NCI-H345 (cell line): ENCODE results near the gene BCL11B.

ENCODE experiments used
- DNase-seq: peaks from one replicate; lab custom pipeline; 2025; lab: John Stamatoyannopoulos, UW

BCL11B gene

DNA sequence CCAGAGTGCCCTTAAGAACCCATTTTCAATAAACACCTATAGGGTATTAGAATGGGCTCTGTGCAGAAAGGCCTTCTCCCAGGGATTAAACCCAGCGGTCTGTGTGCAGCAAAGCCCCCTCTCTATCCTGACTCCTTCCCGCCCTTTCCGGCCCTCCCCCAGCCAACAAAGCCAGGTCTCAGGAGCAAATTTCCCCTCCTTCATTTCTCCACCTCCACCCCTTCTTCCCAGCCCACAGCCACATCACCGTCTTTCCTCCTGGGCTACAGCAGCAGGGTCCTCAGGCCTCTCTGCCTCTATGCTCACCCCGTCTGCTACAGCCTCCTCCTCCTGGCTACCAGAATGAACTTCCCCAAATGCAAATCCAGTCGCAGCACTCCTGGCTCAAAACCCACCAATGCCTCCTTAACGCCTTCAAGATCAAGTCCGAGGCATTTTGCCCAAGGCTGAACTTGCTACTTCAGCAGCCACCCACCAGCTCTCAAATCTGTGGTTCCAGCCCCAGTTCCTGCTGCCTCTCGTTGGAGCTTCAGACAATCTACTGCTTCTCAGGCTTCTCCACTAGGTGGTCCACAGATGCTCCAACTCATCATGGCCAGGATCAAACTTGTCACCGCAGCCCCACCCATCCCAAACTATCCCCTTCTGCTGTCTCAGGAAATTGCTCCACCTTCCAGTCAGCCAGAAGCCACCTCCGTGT lies 134.8 kb downstream of the BCL11B start:
- no peak for DNase-seq

DNA sequence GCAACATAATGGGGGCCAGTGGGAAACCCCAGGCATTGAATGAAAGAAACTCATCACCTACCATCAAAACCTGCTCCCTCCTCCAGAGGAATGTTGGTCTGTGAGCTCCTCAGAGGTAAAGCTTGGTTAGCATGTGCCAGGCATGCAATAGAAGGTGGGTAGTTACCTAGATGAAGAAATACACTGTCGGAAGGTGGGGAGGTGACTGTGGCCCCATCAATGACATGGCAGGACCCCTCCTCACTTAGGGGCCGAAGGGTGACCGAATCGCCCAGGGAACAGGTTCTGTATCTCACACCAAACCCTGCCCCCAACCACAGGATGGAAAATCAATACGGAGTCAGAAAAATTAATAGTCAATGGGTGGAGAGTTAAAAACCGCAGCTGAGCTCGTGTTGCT lies 135.6 kb downstream of the BCL11B start:
- DNase-seq = no peak

DNA sequence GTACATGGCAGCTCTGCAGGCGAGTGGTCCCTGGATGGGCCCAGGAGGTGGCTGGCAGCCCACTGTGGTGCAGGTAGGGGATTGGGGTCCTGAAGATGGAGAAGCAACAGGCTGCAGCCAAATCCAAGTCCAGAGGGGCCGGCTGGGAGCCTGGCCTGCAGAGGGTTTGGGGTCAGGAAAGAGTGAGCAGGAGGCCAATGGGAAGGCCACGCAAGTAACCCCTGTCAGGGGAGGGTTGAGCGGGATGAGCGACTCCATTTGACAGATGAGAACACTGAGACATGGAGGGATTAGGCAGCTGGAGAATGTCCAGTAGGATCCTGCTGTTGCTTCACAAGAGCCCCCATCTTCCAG lies 136.0 kb downstream of the BCL11B start:
- DNase-seq = no peak

DNA sequence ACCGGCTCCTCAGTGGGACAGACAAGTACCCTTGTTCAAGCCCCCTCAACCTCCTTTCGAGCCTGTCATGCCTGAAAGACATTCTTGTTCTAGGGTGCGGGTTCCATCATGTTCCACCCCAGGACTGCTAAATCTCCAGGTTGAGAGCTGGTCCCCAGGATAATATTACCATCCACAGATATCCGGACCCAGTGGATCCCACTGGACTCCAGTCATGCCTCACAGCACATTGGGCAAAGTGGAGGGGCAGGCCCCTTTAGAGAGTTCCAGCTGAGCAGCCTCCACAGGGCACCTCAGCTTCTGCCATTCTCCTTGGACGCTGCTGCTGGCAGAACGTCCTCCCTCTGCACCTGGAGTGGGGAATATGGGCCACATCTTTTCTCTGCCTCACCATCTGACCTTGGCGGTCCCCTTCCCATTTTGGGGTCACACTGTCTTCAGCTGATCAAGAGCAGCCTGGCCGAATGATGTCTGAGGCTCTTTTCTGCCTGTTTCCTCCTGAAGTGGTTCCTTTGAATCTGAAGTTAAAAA lies 137.4 kb downstream of the BCL11B start:
- DNase-seq = no peak

DNA sequence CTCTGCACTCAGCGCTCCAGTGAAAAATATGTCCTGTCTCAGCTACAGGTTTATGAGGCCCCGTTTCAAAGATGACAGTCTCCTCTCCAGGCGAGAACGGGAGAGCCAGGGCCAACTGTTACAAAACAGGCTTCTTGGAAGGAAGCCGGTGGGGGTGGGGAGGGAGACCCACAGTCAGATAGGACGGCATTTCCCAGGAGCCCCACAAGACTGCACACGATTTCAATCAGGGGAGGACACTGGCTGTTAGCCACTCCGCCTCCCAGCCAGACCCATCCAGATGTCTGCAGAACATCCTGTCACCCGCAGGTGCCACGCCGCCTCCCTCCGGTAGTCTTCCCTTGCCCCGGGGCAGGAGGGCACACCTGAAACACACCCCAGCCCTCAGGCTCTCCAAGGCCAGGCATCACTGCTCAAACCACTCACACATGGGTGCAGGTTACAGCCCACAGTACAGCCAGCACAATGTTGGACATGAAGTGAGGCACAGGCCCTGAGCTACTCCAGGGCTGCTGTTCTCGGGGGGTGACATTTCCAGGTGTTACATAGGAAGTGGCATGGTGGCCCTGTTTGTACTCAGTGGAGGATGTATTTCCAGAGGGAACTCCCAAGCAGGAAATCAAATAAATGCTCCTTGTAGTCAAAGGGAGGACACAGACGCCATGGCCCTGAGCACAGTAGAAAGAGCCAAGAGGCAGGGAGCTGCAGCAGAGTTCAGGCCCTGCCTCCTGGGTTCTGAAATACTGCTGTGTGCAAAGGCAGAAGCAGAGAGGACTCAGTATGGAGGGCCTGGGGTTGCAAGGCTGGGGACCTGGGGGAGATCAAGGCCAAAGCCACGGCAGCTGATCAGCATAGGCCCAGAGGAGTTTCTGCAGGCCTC lies 138.1 kb downstream of the BCL11B start:
- no peak for DNase-seq

DNA sequence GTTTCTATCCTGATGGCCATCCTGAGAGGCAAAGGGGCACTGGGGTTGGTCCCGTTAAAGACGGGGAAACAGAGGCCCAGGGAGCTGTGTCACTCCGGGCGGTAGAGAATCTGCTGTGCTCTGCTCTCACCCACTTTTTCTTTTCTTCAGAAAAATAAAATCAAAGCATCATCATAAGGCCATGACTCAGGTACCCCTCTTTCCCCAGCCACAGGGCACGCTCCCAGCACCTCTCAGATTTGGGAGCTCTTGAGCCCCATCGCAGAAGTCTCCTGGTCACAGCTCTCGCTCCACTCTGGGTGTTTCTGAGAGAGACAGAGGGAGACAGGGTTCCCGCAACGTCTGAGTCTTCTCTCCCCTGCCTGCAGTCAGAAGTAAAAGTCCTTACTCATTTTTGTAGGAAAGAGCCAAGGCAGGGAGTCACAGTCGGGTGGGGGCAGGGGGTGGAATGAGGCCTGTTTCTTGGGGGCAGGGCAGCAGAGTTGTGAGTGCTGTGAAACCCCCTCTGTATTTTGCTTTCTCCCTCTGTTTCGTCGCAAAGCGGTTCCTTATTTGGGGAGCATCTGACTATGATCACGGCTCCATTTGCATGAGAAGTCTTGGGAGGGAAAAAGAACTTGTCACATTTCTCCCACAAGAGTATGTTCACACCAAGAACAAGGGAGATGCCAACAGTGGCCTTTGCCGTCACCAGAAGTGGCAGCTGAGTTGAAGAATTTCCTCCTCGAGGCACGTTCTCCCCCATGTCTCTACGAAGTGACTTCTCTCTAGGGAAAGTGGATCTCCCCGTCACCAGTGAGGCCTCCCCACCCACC lies 139.0 kb downstream of the BCL11B start:
- no peak for DNase-seq

DNA sequence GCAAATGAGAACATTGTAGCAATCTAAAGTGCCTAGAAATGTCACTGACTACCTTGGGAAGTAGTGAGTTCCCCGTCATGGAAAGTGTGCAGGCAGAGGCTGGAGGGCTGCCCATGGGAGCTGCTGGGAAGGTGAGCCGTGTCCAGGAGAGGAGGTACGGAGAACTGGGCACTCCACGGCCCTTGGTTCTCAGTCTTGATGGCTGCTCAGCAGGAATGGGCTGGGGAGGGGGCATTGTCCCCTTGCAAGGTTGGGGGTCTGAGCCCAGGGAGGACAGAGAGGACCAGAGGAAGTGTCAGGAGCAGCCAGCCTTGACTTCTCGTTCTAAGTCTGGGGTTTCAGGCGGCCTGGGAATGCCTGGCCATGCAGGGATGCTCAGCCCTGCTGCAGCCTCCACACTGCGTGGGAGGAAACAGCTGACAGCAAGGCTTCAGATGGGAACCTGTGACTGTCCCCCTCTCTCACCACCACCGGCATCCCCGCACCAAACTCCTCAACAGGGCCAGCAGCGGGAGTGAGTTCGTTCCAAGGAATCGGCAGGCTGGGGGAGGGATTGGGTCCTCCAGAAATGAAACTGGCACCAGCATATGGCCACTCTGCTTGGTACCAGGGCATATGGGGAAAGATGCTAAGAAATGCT lies 140.2 kb downstream of the BCL11B start:
- no peak for DNase-seq

DNA sequence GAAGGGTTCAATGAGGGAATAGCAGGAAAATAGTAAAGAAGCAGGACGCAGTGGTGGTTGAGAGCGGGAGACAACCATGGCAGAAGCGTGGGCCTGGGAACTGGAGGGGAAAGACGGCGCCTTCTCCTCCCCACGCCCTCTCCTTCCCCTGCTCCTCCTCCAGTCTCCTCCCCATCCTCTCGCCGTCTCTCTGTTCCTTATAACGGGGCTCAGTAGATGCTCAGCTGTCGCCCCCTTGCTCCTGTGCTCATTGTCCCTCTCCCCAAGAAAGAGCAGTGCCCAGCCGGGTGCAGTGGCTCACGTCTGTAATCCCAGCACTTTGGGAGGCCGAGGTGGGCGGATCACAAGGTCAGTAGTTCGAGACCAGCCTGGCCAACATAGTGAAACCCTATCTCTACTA lies 142.0 kb downstream of the BCL11B start:
- DNase-seq = no peak

DNA sequence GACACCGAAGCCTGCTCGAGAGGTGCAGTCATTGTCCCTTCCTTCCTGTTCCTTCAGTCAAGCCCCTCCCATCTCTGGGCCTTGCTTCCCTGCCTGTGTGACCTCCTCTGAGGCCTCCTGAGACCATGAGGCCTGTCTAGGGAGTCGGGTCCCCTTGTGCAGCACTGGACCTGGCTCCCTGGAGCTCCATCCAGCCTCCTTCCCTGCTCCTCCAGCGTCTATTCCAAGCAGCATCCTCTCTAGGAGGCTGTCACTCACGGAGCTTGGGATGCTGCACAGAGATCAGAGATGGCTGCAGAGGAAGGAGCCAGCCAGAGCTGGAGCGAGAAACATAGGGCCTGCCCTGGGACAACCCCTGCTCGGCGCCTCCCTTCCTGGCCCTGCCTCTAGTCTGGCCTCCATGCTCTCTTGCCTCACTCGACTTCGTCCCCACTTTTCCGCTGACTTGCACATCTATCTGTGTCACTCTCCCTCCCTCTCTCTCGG lies 142.7 kb downstream of the BCL11B start:
- no peak for DNase-seq

DNA sequence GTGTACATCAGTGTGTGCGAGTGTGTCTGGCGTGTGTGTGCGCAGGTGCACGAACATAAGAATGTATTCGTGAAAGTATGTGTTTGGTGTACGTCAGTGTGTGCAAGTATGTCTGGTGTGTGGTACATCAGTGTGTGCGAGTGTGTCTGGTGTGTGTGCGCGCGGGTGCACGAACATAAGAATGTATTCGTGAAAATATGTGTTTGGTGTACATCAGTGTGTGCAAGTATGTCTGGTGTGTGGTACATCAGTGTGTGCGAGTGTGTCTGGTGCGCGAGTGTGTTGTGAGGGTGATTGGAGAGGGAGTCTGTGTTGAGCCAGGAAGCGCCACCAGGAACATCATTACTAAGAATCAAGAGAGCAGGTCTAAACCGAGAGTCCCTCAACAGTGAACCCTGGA lies 143.8 kb downstream of the BCL11B start:
- DNase-seq = no peak

DNA sequence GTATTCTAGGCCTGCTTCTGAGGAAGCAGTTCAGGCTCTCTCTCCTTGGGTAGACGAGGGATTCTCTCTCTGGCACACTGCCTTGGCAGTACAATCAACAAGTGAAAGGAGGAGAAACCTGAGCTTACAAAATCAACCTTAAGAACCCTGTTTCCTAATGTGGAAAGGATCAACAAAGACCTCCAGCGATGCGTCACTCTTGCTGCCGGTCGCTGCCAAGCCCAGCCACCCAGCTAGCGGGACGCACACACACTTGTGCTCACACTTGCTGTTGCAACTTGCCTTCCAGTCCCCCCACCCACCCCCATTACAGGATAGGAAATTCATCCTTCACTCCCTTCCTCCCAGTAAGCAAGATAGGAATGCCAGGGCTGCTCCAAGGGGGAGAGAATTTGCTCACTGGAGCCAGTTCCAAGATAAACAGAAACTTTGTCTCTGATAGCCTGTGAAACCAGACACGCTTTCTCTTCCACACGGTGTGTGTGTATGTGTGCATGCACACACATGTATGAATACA lies 144.3 kb downstream of the BCL11B start:
- no peak for DNase-seq

DNA sequence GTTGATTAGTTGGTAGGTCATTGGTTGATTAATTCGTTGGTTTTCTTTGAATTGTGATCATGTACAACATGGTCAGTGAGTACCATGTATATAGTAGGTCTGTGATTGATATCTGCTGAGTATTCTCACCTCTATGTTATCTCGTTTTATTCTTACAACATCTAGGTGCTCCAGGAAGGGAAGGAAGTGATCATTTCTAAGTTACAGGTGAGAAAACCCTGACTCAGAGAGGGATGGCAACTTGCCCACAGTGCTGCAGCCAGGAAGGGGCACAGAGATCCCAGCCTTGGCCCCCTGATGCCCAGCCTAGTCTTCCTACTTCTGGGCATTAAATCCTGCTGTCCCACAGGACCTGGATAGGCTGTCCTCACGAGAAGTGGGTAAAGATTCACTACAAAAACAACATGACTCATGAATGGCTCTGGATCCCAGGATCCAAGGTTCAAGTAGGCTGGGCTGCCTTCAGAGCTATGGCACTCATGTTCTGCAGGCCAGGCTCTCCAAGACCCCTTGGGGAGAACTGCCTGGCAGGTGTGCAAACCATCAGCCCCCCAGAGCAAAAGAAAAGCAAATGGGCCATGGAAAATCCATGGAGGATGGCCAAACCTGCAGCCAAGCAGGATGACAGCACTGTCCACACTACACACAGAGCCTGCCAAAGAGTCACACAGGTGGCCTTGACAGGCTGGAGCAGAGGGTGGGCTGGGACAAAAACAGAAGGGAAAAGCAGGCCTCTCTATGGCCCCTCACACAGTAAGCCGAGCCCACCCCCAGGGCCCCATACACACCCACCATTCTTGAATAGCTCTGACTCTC lies 146.2 kb downstream of the BCL11B start:
- DNase-seq = peak; percentile 85

DNA sequence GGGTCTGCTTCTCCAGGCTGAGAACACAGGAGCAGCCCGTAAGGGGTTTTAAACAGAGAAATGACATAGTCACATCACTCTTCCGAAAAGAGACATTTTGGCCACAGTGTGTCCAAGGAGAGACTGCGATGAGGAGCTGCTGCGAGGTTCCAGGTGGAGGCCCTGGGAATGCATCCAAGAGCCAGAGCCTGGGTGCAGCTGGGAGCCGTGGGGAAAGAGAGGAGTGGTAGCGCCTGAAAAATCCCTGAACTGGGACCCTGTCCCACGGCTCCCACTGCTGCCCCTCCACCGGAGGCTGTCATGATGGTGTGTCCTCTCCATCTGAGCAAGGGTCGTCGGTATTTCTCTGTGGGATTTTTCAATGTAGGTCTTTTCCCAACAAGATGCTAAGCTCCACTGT lies 146.9 kb downstream of the BCL11B start:
- no peak for DNase-seq

DNA sequence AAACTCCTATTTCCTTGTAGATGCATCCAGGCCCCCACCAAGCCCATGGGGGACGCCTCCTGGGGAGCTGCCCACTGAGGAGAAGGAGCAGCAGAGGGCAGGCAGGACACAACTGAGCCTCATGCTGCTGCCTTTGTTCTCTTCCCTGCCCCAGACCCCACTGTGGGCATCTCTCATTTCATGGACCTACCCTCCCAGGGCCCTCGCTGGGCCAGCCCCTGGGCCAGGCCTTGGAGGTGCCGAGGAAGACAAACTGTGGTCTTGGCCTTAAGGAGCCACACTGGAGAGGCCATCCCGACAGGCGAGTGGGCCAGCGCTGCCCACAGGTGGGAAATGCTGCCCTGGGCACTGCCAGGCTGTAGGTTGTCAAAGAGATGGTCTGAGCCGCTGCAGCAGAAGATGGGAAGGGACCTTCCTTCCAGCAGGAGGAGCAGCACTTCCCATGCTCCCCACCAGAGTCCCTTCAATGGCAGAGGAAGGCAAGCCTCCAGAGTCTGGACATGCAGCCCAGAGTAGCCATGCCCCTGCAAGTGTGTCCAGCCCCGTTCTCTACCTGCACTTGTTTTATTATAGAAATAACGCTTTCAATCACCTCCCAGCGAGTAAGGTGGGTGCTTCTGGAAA lies 147.4 kb downstream of the BCL11B start:
- DNase-seq = no peak

DNA sequence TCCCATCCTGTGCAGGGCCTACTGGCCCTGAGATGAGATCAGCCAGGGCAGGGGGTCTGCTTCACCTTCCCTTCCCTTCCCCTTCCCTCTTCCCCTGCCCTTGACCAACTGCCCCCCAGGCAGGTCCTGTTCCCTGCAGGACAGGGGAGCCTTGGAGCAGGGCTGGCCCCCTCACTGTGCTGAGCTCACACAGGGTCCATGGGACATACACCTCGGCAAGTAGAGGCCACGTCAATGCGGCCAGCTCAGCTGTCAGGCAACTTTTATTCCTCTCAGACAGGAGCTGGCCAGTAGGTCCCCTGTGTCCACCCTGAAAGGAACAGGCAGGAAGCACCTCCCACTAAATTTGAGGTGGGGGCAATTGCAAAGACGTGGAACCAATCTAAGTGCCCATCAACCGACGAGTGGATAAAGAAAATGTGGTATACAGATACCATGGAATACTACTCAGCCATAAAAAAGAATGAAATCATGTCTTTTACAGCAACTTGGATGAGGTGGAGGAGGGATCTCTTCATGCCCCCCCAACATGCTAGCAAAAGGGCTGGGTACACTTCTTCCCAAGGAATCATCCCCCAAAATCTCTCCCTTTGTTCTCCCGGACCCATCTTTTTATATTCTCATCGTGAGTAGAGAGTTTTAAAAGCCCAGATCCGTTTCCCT lies 148.7 kb downstream of the BCL11B start:
- no peak for DNase-seq

DNA sequence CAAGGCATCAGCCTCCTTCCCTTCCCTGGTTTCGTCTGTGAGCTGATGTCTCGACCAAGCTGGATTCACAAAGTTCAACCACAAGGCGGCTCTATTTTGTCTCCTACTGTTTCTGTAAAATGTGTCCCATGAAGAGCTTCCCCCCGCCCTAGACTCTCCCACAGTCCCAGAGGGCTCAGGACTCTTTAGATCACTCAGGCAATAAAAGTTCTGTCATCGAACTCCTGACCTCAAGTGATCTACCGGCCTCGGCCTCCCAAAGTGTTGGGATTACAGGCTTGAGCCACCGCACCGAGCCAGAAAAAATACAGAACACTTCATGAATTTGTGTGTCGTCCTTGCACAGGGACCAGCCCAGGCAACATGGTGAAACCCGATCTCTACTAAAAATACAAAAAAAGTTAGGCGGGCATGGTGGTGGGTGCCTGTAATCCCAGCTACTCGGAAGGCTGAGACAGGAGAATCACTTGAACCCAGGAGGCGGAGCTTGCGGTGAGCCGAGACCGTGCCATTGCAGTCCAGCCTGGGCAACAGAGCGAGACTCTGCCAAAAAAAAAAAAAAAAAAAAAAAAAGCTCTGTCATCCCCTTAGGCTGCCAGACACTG lies 149.4 kb downstream of the BCL11B start:
- no peak for DNase-seq

DNA sequence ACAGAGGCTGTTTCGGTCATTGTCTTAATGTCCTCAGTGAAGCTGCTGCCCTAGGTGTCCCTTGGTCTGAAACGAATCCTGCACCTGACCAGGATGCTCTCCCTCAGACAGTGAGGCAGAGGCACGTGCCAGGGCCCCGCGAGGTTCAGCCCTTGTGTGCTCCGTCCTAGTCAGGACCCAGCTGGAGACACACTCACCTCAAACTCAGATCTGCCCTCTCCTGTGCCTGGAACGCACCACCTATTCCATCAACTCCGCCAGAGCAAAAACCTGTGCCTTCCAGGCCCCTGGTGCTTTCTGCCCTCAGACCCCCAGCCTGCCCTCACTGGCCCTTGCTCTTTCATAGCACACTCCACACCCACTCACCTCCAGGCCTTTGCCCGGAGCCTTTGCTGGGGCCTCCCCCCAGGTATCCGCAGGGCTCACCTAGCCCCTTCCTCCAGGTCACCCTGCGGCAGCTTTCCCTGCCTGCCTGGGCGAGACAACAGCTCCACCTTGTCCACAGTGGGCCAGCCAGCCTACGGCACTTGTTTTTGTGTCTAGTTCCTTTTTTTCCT lies 150.6 kb downstream of the BCL11B start:
- DNase-seq = no peak

DNA sequence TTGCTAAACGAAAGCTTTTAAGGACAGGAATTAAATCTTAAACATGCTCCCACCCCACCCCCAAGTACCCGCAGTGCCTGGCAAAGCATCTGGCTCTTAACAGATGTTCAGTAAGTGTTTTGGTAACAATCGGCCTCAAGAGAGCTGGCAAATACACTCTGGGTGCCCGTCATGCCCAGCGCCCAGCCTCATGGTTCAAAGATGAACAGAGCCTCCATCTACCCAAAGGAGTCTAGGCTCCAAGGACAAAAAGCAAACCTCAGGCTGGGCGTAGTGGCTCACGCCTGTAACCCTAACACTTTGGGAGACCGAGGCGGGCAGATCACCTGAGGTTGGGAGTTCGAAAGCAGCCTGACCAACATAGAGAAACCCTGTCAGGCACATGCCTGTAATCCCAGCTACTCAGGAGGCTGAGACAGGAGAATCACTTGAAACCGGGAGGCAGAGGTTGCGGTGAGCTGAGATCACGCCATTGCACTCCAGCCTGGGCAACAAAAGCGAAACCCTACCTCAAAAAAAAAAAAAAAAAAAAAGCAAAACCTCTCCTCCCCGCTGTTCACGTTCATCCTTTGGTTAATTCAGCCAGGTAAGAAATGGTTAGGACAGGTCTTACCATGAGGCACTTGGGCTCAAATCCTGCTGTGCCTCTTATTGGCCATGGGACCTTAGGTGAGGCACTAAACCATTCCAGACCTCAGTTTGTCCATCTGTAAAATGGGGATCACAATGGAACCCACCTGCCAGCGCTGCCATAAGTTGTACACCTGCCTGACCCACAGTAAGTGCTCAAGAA lies 151.3 kb downstream of the BCL11B start:
- no peak for DNase-seq
